GM12864 (cell line): ENCODE measurements around the gene LMNTD2.

Experiments
- DNase-seq: peaks from one replicate; pipeline ENCODE4 v3.0.0-alpha.2; 2011; ENCODE audit warnings: low read depth
- H3K4me3 ChIP-seq: 2 replicates; pipeline ENCODE4 v1.5.1; 2011; ENCODE audit warnings: mild to moderate bottlenecking, low read depth, low read length, control low read depth
- TF ChIP-seq, protein P1 (sequence below): IDR thresholded peaks from 2 replicates; pipeline ENCODE4 v1.5.1; 2011; ENCODE audit warnings: low read depth, mild to moderate bottlenecking, moderate library complexity, low read length, control low read depth, inconsistent platforms; ENCODE audit errors: missing control alignments

Gene LMNTD2

DNA sequence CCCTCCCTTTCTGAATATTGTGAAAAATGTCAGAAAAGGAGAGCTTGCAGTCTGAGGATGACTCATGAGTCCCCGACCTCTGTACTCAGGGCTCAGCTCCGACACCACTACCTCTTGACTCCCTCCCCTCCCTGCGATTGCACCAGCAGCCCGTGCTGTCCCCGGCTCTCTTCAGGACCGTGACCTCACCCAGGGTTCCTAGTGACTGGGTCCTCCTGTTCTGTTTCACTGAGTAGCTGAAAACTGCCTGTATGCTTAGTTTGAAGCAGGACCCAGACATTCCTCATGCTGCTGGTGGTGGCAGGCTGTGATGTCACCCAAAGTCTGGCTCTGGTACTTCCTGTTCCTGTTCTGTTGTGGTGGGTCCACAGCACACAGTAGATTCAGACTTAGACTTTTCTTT lies 27.4 kb upstream of the LMNTD2 start:
- TF ChIP-seq, protein P1, sequence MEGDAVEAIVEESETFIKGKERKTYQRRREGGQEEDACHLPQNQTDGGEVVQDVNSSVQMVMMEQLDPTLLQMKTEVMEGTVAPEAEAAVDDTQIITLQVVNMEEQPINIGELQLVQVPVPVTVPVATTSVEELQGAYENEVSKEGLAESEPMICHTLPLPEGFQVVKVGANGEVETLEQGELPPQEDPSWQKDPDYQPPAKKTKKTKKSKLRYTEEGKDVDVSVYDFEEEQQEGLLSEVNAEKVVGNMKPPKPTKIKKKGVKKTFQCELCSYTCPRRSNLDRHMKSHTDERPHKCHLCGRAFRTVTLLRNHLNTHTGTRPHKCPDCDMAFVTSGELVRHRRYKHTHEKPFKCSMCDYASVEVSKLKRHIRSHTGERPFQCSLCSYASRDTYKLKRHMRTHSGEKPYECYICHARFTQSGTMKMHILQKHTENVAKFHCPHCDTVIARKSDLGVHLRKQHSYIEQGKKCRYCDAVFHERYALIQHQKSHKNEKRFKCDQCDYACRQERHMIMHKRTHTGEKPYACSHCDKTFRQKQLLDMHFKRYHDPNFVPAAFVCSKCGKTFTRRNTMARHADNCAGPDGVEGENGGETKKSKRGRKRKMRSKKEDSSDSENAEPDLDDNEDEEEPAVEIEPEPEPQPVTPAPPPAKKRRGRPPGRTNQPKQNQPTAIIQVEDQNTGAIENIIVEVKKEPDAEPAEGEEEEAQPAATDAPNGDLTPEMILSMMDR: no peak
- DNase-seq: no peak
- H3K4me3 ChIP-seq: no peak overlapping the region

DNA sequence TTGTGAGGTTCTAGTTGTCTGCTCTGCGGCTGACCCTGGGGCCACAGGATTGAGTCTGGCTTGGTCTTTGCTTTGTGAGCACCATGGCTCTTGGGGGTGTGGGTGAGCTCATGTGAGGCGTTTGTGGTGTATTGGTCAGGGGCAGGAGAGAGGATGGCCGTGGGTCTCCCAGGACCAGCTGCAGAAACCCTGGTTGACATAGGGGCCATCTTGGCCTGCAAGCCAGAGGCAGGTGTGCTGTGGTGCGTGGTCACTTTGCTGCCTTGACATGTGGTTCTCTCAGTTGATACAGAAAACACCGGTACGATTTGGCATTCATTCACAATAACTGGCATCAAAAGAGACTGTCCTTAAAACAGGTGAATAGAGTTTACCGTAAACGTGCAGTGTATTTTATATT lies 27.0 kb upstream of the LMNTD2 start:
- TF ChIP-seq, protein P1: no peak
- DNase-seq: no peak
- no peak overlapping the region for H3K4me3 ChIP-seq

DNA sequence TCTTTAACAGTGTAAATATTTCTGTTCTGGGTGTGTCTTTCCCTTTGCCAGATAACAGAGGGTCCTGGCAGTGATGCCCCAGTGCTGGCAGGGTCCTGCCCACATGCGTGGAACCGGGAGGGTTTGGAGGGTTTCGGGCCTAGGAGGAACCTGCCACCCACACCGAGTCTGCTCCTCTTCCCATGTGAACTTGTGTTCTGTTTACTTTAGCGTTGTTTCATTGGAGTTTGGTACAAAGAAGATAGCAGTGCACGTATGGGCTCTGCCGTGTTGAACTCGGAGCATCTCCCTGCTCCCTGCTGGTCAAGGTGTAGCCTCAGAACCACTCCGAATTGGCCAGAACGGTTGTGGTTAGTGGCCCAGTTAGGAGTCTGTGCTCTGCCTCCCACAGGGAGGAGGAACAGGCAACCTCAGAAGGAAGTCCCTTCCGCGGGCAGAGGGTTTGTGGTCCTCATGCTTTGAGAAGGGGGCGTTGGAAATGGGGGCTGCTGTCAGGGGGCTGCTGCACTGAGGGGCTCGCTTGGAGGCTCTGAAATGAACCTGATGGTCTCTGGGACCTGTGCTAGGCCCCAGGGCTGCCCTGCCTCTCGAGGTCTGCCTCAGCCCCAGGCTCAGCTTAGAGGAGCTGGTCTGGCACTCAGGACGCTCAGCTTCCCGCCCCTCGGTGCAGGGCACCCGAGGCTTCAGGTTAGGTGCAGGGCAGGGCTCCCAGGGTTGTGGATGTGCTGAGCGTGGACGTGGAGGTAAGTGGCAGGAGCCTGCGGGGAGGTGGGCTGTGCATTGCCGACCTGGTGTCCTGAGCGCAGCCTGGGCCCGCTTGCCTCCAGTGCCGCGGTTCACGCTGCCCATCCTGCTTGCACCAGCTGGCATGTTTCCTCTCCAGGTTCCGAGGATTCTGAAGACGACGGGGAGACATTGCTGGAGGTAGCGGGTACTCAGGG lies 26.1 kb upstream of the LMNTD2 start:
- no peak for DNase-seq
- no peak overlapping the region for H3K4me3 ChIP-seq
- TF ChIP-seq, protein P1: no peak

DNA sequence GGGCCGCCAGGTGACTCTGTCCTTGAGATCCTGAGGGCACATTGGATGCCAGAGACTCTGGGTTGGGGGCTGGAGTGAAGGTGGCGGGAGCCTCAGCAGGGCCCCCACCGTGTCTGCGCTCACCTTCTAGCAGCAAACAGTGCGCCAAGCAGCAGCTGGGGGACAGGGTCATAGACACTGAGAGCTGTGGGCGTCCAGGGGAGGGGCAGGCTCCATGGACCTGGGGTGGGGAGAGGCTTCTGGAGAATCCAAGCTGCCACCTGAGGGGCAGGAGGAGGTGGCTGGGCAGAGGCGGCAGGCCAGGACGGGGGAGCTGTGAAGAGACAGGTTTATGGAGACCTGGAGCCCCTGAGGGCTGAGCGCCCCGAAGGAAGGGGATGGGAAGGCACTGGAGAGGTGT lies 23.7 kb upstream of the LMNTD2 start:
- no peak for DNase-seq
- TF ChIP-seq, protein P1: no peak
- H3K4me3 ChIP-seq: no peak overlapping the region

DNA sequence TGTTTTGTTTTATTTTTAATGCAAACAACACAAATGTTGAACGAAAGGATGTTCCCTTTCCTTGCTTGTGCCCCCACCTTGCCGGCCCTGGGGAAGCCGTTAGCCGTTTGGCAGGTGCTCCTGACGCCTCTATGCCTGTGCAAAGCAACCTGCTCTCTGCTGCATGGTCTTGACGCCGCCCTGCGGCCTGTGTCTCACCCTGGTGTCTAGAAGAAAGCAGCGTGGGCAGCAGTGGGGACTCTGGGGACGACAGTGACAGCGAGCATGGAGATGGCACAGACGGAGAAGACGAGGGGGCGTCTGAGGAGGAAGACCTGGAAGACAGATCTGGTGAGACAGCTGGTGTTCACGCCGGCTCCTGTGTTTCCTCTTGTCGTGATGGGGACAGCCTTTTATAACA lies 21.2 kb upstream of the LMNTD2 start:
- DNase-seq: no peak
- TF ChIP-seq, protein P1: no peak
- H3K4me3 ChIP-seq: no peak overlapping the region

DNA sequence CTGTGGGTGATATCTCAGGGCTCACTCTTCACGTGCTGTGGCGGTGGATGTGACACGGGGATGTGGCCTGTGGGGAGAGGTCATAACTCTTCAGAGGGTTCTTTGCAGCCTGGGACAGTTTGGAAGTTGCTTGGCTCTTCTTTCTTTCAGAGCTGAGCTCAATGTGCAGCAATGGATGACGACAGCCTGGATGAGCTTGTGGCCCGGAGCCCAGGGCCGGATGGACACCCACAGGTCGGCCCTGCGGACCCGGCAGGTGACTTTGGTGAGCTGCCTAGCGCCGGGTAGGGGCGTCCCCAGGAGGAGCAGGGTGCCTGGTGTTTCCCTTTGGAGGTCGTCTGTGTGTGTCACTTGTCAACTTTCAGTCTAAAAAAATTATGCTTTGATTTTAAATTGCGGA lies 20.8 kb upstream of the LMNTD2 start:
- TF ChIP-seq, protein P1: no peak
- H3K4me3 ChIP-seq: no peak overlapping the region
- no peak for DNase-seq

DNA sequence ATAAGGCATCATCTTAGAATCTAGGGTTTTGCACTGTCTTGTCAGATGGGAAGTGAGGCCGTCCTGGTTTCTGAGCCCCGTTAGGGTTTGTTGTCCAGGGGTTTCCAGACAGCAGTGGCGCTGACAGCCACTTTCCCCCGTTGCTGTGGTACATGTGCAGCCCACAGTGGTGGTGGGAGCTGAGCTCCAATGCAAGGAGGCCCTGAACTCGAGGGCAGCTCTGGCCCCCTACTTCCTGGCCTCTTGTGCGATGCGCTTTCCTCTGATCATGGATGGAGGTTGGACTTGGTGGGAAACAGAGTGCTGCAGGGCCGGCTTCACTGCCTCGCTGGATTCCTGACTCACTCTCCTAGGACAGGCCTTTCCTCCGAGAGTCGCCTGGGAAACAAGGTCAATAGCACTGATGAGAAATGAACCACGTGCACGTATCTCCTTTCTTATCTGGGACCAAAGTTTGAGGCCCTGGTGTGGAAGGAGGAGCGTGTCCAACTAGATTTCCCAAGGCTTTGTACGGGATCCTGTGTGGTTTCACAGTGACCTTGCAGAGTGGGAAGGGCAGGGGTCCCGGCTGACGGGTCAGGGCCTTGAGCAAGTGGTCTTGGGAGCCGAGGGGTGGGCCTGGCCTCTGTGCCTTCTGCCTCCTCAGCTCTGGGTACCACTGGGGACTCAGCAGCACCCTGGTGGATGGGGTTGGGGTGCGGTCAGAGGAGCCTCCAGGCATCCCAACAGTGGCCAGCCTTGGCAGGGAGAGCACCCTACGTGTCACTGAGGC lies 19.5 kb upstream of the LMNTD2 start:
- no peak for DNase-seq
- no peak overlapping the region for H3K4me3 ChIP-seq
- TF ChIP-seq, protein P1: no peak
